IMR-90 (cell line): ENCODE measurements around the gene CSH1. TPM values are rescaled to one million over a fixed set of nuclear protein-coding genes. Genes with fewer than 3 reads are reported as not detected.
"Not testable (repeated sequence)": the region's sequence is repeated elsewhere in the genome, so short reads cannot be mapped to it uniquely, and the experiment has no call there.

ENCODE experiments used
- ATAC-seq: fragments of 200-7000 bp; cut with Tn5 transposase; 2 replicates; pipeline ENCODE4 v1.9.1; 2020; ENCODE audit warnings: low read depth, mild to moderate bottlenecking, moderate library complexity
- Bru-seq: library from RNA; stranded (reverse); fragments of 400-500 nt; gene quantifications from one replicate; lab custom pipeline; 2021; lab: Mats Ljungman, UMichigan
- BruChase-seq, 2 experiments: library from RNA; stranded (reverse); fragments of 400-500 nt; gene quantifications; one replicate each; lab custom pipeline; 2021; lab: Mats Ljungman, UMichigan
- BruUV-seq: library from RNA; stranded (reverse); fragments of 400-500 nt; replicated peaks from 2 replicates; lab custom pipeline; 2021; lab: Mats Ljungman, UMichigan
- CTCF ChIA-PET: fragments of 300-600 bp; formaldehyde crosslinking; extraction: SDS; loops from one replicate; lab custom pipeline; 2021; ENCODE audit warnings: antibody characterized with exemption; lab: Yijun Ruan, JAX
- POLR2A ChIA-PET: fragments of 300-600 bp; sonication (Branson Sonifier 250); formaldehyde crosslinking; loops from one replicate; lab custom pipeline; 2022; ENCODE audit warnings: antibody characterized with exemption; ENCODE audit not compliant: unreplicated experiment; lab: Charles Lee
- DNase-seq: peaks from one replicate; pipeline ENCODE4 v3.0.0; 2013
- H2AFZ ChIP-seq: replicated peaks from 2 replicates; pipeline ENCODE3; 2013; ENCODE audit warnings: low read length, mild to moderate bottlenecking; ENCODE audit not compliant: poor library complexity
- H2AK5ac ChIP-seq: 2 replicates; pipeline ENCODE4 v1.6.1; 2013; ENCODE audit warnings: low read depth, low read length, inconsistent platforms
- H2AK9ac ChIP-seq: replicated peaks from 2 replicates; pipeline ENCODE3; 2013; ENCODE audit warnings: mild to moderate bottlenecking, low read depth, low read length, moderate library complexity; ENCODE audit not compliant: poor library complexity
- H2BK120ac ChIP-seq: 2 replicates; pipeline ENCODE4 v1.6.1; 2013; ENCODE audit warnings: low read depth, low read length, inconsistent platforms
- H2BK15ac ChIP-seq: 3 replicates; pipeline ENCODE4 v1.6.1; 2013; ENCODE audit warnings: low read depth, low read length, inconsistent platforms
- H2BK20ac ChIP-seq: 2 replicates; pipeline ENCODE4 v1.6.1; 2013; ENCODE audit warnings: low read depth, mild to moderate bottlenecking, inconsistent platforms, low read length, moderate library complexity
- H2BK5ac ChIP-seq: 2 replicates; pipeline ENCODE4 v1.6.1; 2013; ENCODE audit warnings: mild to moderate bottlenecking, low read depth, low read length, inconsistent platforms; ENCODE audit not compliant: poor library complexity, severe bottlenecking
- H3K14ac ChIP-seq: replicated peaks from 2 replicates; pipeline ENCODE4 v1.6.1; 2013; ENCODE audit warnings: low read depth, low read length, inconsistent platforms
- H3K18ac ChIP-seq: 2 replicates; pipeline ENCODE4 v1.6.1; 2013; ENCODE audit warnings: low read depth, low read length, control low read depth
- H3K23ac ChIP-seq: 2 replicates; pipeline ENCODE4 v1.6.1; 2013; ENCODE audit warnings: low read depth, low read length, inconsistent platforms
- H3K27ac ChIP-seq: 2 replicates; pipeline ENCODE4 v1.5.1; 2013; ENCODE audit warnings: mild to moderate bottlenecking, control low read depth, low read length; ENCODE audit not compliant: insufficient read depth
- H3K27me3 ChIP-seq: 2 replicates; pipeline ENCODE4 v1.6.1; 2013; ENCODE audit warnings: low read length; ENCODE audit not compliant: control insufficient read depth, insufficient read depth
- H3K36me3 ChIP-seq: 2 replicates; pipeline ENCODE4 v1.6.1; 2013; ENCODE audit warnings: low read length, mixed read lengths; ENCODE audit not compliant: control insufficient read depth, insufficient read depth
- H3K4ac ChIP-seq: 2 replicates; pipeline ENCODE4 v1.6.1; 2013; ENCODE audit warnings: low read depth, low read length, inconsistent platforms
- H3K4me1 ChIP-seq: 2 replicates; pipeline ENCODE4 v1.6.1; 2013; ENCODE audit warnings: low read length, mixed read lengths; ENCODE audit not compliant: control insufficient read depth, insufficient read depth
- H3K4me2 ChIP-seq: 2 replicates; pipeline ENCODE4 v1.6.1; 2013; ENCODE audit warnings: low read depth, mild to moderate bottlenecking, control low read depth, low read length, moderate library complexity
- H3K4me3 ChIP-seq: 2 replicates; pipeline ENCODE4 v1.5.1; 2013; ENCODE audit warnings: low read depth, mild to moderate bottlenecking, control low read depth, low read length, moderate library complexity; ENCODE audit not compliant: insufficient read depth
- H3K56ac ChIP-seq: 2 replicates; pipeline ENCODE4 v1.6.1; 2013; ENCODE audit warnings: low read length, inconsistent platforms; ENCODE audit not compliant: insufficient read depth; ENCODE audit errors: extremely low read depth
- H3K79me1 ChIP-seq, 2 experiments: 2 replicates each; pipeline ENCODE4 v1.6.1; 2013; ENCODE audit warnings: low read length in 2 of 2, inconsistent platforms in 1 of 2, low read depth in 1 of 2
- H3K9ac ChIP-seq: 2 replicates; pipeline ENCODE4 v1.6.1; 2013; ENCODE audit warnings: low read depth, low read length, control low read depth
- H3K9me1 ChIP-seq: 2 replicates; pipeline ENCODE4 v1.6.1; 2013; ENCODE audit warnings: low read length, inconsistent platforms; ENCODE audit not compliant: insufficient read depth
- H3K9me3 ChIP-seq: 2 replicates; pipeline ENCODE4 v1.6.1; 2013; ENCODE audit warnings: low read length; ENCODE audit not compliant: control insufficient read depth, insufficient read depth
- H4K20me1 ChIP-seq: 2 replicates; pipeline ENCODE4 v1.6.1; 2013; ENCODE audit warnings: low read length, inconsistent platforms; ENCODE audit not compliant: insufficient read depth
- H4K5ac ChIP-seq: 2 replicates; pipeline ENCODE4 v1.6.1; 2013; ENCODE audit warnings: mild to moderate bottlenecking, low read depth, low read length, control low read depth
- H4K8ac ChIP-seq, 2 experiments: 2 replicates each; pipeline ENCODE4 v1.6.1; 2013; ENCODE audit warnings: low read depth in 2 of 2, low read length in 2 of 2, control low read depth in 1 of 2, inconsistent platforms in 1 of 2
- H4K91ac ChIP-seq: 2 replicates; pipeline ENCODE4 v1.6.1; 2013; ENCODE audit warnings: low read depth, low read length, inconsistent platforms; ENCODE audit not compliant: insufficient read depth
- WGBS, 2 experiments: methylation state at CpG; one replicate each; pipeline versions ENCODE4 v1.1.5 to v1.1.7; 2013; ENCODE audit warnings: missing lambda C conversion rate in 2 of 2; ENCODE audit not compliant: insufficient read length in 1 of 2; ENCODE audit errors: extremely low coverage in 2 of 2; 5-methylcytosine and 5-hydroxymethylcytosine counted together
- dilution Hi-C: fragments of 300-500 bp; cut with HindIII; formaldehyde crosslinking; loops from one replicate; pipeline ENCODE4 v1.14.3; 2018; ENCODE audit warnings: low sequenced_read_pairs; ENCODE audit not compliant: unreplicated experiment
- in situ Hi-C: fragments of 300-500 bp; cut with MboI; formaldehyde crosslinking; loops from 3 replicates; pipeline ENCODE4 v1.14.3; 2019; ENCODE audit warnings: low sequenced_read_pairs, inconsistent platforms, mixed read lengths
- intact Hi-C: fragments of 100-400 bp; cut with micrococcal nuclease; formaldehyde crosslinking; loops from 2 replicates; pipeline ENCODE4 v1.10.0; 2022
- long read RNA-seq: library from polyadenylated mRNA; unstranded; transcript quantifications from one replicate; pipeline ENCODE4 v2.0.0, GENCODE V29; 2021; ENCODE audit not compliant: unreplicated experiment
- polyA plus RNA-seq, 3 experiments: library from polyadenylated mRNA; depleted of rRNA; stranded (reverse); fragments of >200 nt; gene quantifications; 2 replicates each; pipeline ENCODE4 v1.2.3, GENCODE V29; 2012; ENCODE audit warnings: low replicate concordance in 1 of 3
- total RNA-seq: library from RNA; depleted of rRNA; stranded (reverse); fragments of >200 nt; gene quantifications from 2 replicates; pipeline ENCODE4 v1.2.3, GENCODE V29; 2012; rRNA removed

The CSH1 gene
- not detected in 2 replicates for total RNA-seq
- not detected in 2 replicates for polyA plus RNA-seq (2012; rRNA removed)
- not detected in 2 replicates for polyA plus RNA-seq (2012; cell fraction: cytosol; rRNA removed)
- not detected in 2 replicates for polyA plus RNA-seq (2012; cell fraction: nucleus; rRNA removed; ENCODE audit: low replicate concordance)
- not detected for Bru-seq, nascent RNA
- BruChase-seq, experiment 1, labeled RNA remaining after a 6-hour chase = not detected
- not detected for BruChase-seq, experiment 2, labeled RNA remaining after a 2-hour chase
- long read RNA-seq = 0 reads

DNA sequence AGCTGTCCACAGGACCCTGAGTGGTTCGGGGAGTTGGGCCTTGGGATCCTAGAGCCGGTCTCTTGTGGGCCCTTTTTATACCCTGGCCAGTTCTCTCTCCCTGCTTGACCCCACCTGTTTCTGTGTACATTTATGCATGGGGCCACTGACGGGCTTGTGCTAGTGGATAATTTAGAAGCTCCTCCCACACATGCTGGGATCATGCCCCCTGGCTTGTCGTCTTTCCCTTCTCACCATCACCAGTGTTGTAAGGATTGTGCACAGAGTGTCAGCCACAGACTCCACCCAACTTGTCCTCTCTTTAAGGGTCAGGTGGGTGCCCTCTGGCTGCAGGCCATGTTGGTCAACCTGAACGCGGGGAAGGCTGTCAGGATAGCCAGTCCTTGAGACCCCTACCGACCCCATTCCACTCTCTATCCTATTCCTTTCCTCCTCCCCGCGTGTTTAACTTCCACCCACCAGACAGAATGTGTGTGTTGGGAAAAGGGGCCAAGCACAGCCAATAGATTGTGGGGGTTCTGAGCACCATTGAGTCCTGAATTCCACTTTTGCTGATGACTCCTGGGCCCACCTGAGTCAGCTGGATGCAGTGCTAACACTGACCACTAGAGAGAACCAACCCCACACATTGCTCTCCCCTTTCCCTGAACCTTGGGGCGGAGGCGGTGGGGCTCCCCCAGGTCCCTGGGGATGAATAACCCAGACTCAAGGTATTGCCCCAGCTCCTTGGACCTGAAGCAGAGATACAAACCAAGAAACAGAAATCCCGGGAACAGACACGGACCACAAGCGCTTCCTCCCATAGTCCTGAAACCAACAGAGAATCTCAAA lies at the start of gene CSH1:
CSH1 (minus strand) TSS at position 51 of the 831 bp plus-strand sequence. CDS start 63 bp downstream, outside the sequence.
- H3K9ac ChIP-seq, intact Hi-C loops, H3K4me2 ChIP-seq, H2AK5ac ChIP-seq, in situ Hi-C loops, H2BK20ac ChIP-seq, DNase-seq, H3K36me3 ChIP-seq, H3K23ac ChIP-seq, H2BK5ac ChIP-seq, H2AK9ac ChIP-seq, BruUV-seq, H4K8ac ChIP-seq, H3K14ac ChIP-seq, H2AFZ ChIP-seq, H4K91ac ChIP-seq, ATAC-seq, H2BK120ac ChIP-seq, H3K18ac ChIP-seq, H4K5ac ChIP-seq, H3K4ac ChIP-seq, H3K27ac ChIP-seq, H4K20me1 ChIP-seq, H3K56ac ChIP-seq, dilution Hi-C loops, H3K9me1 ChIP-seq, H3K9me3 ChIP-seq, H3K4me3 ChIP-seq, H3K4me1 ChIP-seq, H2BK15ac ChIP-seq, CTCF ChIA-PET, H3K79me1 ChIP-seq: not testable (repeated sequence)
- no CpG with 5 or more reads among the region's 14 CpGs for WGBS, 2 experiments
- H3K27me3 ChIP-seq = peaks cover 19% of the 10 kb centered on the region
- POLR2A ChIA-PET = interaction anchor here (0.6 kb wide), 1 partner anchor 249 kb away, joined by 6 read pairs; no protein-coding TSS in a partner anchor
